HG03135 (cell line): Measurements from ENCODE around the gene FOXN3.
"Not testable (repeated sequence)": the region's sequence is repeated elsewhere in the genome, so short reads cannot be mapped to it uniquely, and the experiment has no call there.

Experiments used
- ATAC-seq: cut with Tn5 transposase; IDR thresholded peaks from one replicate; pipeline ENCODE4 v1.9.1; 2021; ENCODE audit warnings: mild to moderate bottlenecking, moderate library complexity; ENCODE audit not compliant: unreplicated experiment

FOXN3 gene

GRCh38 chr14:89141862-89142261 is 275.2 kb downstream of the FOXN3 start:
- ATAC-seq = no peak

GRCh38 chr14:89140326-89140725 is 276.7 kb downstream of the FOXN3 start:
- no peak for ATAC-seq

- ATAC-seq = no peak
Measured at GRCh38 chr14:89139404-89140247, 277.4 kb downstream of the FOXN3 start.

GRCh38 chr14:89138846-89139245 is 278.2 kb downstream of the FOXN3 start:
- ATAC-seq = no peak

- no peak for ATAC-seq
Measured at GRCh38 chr14:89137526-89138163, 279.4 kb downstream of the FOXN3 start.

- ATAC-seq = no peak
Measured at GRCh38 chr14:89136587-89136986, 280.4 kb downstream of the FOXN3 start.

- no peak for ATAC-seq
Measured at GRCh38 chr14:89134640-89135039, 282.4 kb downstream of the FOXN3 start.

- no peak for ATAC-seq
Measured at GRCh38 chr14:89131004-89131750, 285.9 kb downstream of the FOXN3 start.

GRCh38 chr14:89129570-89129969 is 287.5 kb downstream of the FOXN3 start:
- no peak for ATAC-seq

GRCh38 chr14:89128311-89129026 is 288.6 kb downstream of the FOXN3 start:
- no peak for ATAC-seq

GRCh38 chr14:89126461-89126860 is 290.6 kb downstream of the FOXN3 start:
- no peak for ATAC-seq

- no peak for ATAC-seq
Measured at GRCh38 chr14:89125216-89125615, 291.8 kb downstream of the FOXN3 start.

- ATAC-seq = no peak
Measured at GRCh38 chr14:89123851-89124250, 293.2 kb downstream of the FOXN3 start.

- ATAC-seq = no peak
Measured at GRCh38 chr14:89123215-89123614, 293.8 kb downstream of the FOXN3 start.

GRCh38 chr14:89121968-89122620 is 294.9 kb downstream of the FOXN3 start:
- ATAC-seq = no peak

GRCh38 chr14:89117012-89117411 is 300.0 kb downstream of the FOXN3 start:
- ATAC-seq = no peak

- ATAC-seq = no peak
Measured at GRCh38 chr14:89114109-89114508, 302.9 kb downstream of the FOXN3 start.

GRCh38 chr14:89112720-89113119 is 304.3 kb downstream of the FOXN3 start:
- no peak for ATAC-seq

GRCh38 chr14:89111766-89112543 is 305.1 kb downstream of the FOXN3 start:
- ATAC-seq = not testable (repeated sequence)

- not testable (repeated sequence) for ATAC-seq
Measured at GRCh38 chr14:89111232-89111631, 305.8 kb downstream of the FOXN3 start.
